Measurements from ENCODE around the gene SNTG2.

Gene SNTG2

GRCh38 chr2:926896-927295 is 23.8 kb upstream of the SNTG2 start:
- DNase-seq (ENCODE audit: low read depth): no peak

GRCh38 chr2:929011-929735 is 21.5 kb upstream of the SNTG2 start:
- no peak for DNase-seq (ENCODE audit: low read depth)

- no peak for DNase-seq (ENCODE audit: low read depth)
Measured at GRCh38 chr2:929925-930324, 20.7 kb upstream of the SNTG2 start.

- no peak for DNase-seq (ENCODE audit: low read depth)
Measured at GRCh38 chr2:930935-931334, 19.7 kb upstream of the SNTG2 start.

- DNase-seq (ENCODE audit: low read depth): no peak
Measured at GRCh38 chr2:932320-933115, 18.1 kb upstream of the SNTG2 start.

- DNase-seq (ENCODE audit: low read depth): no peak
Measured at GRCh38 chr2:933734-934295, 16.8 kb upstream of the SNTG2 start.

- no peak for DNase-seq (ENCODE audit: low read depth)
Measured at GRCh38 chr2:937530-937929, 13.1 kb upstream of the SNTG2 start.

GRCh38 chr2:938181-939005 is 12.3 kb upstream of the SNTG2 start:
- DNase-seq (ENCODE audit: low read depth): no peak

GRCh38 chr2:939936-940601 is 10.6 kb upstream of the SNTG2 start:
- no peak for DNase-seq (ENCODE audit: low read depth)

GRCh38 chr2:941871-942270 is 8.8 kb upstream of the SNTG2 start:
- no peak for DNase-seq (ENCODE audit: low read depth)

GRCh38 chr2:942775-943460 is 7.7 kb upstream of the SNTG2 start:
- no peak for DNase-seq (ENCODE audit: low read depth)

- no peak for DNase-seq (ENCODE audit: low read depth)
Measured at GRCh38 chr2:943461-943797, 7.2 kb upstream of the SNTG2 start.

- no peak for DNase-seq (ENCODE audit: low read depth)
Measured at GRCh38 chr2:943821-944220, 6.8 kb upstream of the SNTG2 start.

GRCh38 chr2:944693-945092 is 6.0 kb upstream of the SNTG2 start:
- DNase-seq (ENCODE audit: low read depth): no peak

GRCh38 chr2:945104-945503 is 5.5 kb upstream of the SNTG2 start:
- DNase-seq (ENCODE audit: low read depth): no peak

GRCh38 chr2:946073-946948 is 4.3 kb upstream of the SNTG2 start:
- no peak for DNase-seq (ENCODE audit: low read depth)

GRCh38 chr2:949384-950079 is 1.1 kb upstream of the SNTG2 start:
- DNase-seq (ENCODE audit: low read depth): no peak

GRCh38 chr2:951224-952006 is 766 bp downstream of the SNTG2 start:
- no peak for DNase-seq (ENCODE audit: low read depth)

- DNase-seq (ENCODE audit: low read depth): no peak
Measured at GRCh38 chr2:953408-953807, 2.8 kb downstream of the SNTG2 start.

Data from stimulated activated CD8-positive, alpha-beta memory T cell treated with anti-CD3 and anti-CD28 coated beads, Interleukin-7, amount 100 ng/mL, for 24 hours (primary cell).